Endothelial cell of umbilical vein (primary cell): ENCODE data around the gene MAT1A.

Experiments used
- CTCF ChIP-seq, 2 donors: IDR thresholded peaks; 1 replicate in 1 of 2; 2 replicates in 1 of 2; pipeline ENCODE4 v1.5.1; 2011; ENCODE audit warnings: low read length in 2 of 2, mild to moderate bottlenecking in 2 of 2, moderate library complexity in 2 of 2, control low read depth in 1 of 2, inconsistent platforms in 1 of 2, low read depth in 1 of 2; ENCODE audit not compliant: insufficient read depth in 1 of 2; ENCODE audit errors: extremely low read depth in 1 of 2
- POLR2A ChIP-seq: IDR thresholded peaks from 2 replicates; pipeline ENCODE4 v1.6.1; 2012; ENCODE audit warnings: low read depth, mild to moderate bottlenecking, control low read depth, low read length
- POLR2AphosphoS5 ChIP-seq: IDR thresholded peaks from 2 replicates; pipeline ENCODE4 v1.6.1; 2012; ENCODE audit warnings: low read depth, mild to moderate bottlenecking, control low read depth, low read length, moderate library complexity; ENCODE audit not compliant: insufficient read depth

GRCh38 chr10:80289451-80290287 is at the start of gene MAT1A:
- TF ChIP-seq CTCF (IDR thresholded peaks at IDR 0.05; ENCODE audit: extremely low read depth in 1 of 2, insufficient read depth in 1 of 2, low read depth in 1 of 2, low read length in 2 of 2) (no peak), POLR2A (no peak), POLR2AphosphoS5 (no peak)
